Measurements from ENCODE around the gene LDLRAD4. TPM values are rescaled to one million over a fixed set of nuclear protein-coding genes. Genes with fewer than 3 reads are reported as not detected.

The LDLRAD4 gene
- total and polyA plus RNA-seq, 2 donors, result 46.9 to 80.0 TPM

DNA sequence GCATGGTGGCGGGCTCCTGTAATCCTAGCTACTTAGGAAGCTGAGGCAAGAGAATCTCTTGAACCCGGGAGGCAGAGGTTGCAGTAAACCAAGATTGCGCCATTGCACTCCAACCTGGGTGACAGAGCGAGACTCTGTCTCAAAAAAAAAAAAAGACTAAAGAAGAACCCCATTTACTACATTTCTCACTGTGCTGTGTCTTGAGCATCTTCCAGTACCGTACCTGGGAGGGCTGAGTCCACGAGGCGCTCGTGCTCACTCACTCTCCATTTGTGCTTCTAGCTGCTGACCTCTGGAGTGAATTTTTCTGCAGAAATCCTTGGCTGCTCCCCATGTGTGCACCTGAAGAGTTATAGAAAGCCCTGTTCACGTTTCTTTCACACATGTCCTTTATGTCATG lies 204.8 kb downstream of the LDLRAD4 start:
- H3K4me1 ChIP-seq (ENCODE audit: control insufficient read depth in 2 of 2, insufficient read depth in 2 of 2, low read length in 2 of 2), result peaks cover 18 to 60% of the 10 kb centered on the region in 2 donors
- H3K27me3 ChIP-seq (ENCODE audit: control insufficient read depth in 2 of 2, insufficient read depth in 1 of 2, low read length in 1 of 2), result no peaks in the 10 kb centered on the region
- H3K9me3 ChIP-seq (ENCODE audit: control insufficient read depth in 2 of 2, insufficient read depth in 1 of 2, low read length in 1 of 2), result peaks cover 0 to 4% of the 10 kb centered on the region in 2 donors
- H3K4me3 ChIP-seq (ENCODE audit: low read length in 2 of 2), result no peak overlapping the region
- WGBS, result 97% methylated on average over 9 of the region's 9 CpGs
- peaks cover 12 to 23% of the 10 kb centered on the region in 2 donors for H3K36me3 ChIP-seq (ENCODE audit: control insufficient read depth in 2 of 2, insufficient read depth in 2 of 2, low read length in 1 of 2)
- no peak for DNase-seq (ENCODE audit: low read depth in 6 of 9, low spot score in 9 of 9)
- no peak overlapping the region for H3K27ac ChIP-seq (ENCODE audit: low read depth in 1 of 2, low read length in 1 of 2)

DNA sequence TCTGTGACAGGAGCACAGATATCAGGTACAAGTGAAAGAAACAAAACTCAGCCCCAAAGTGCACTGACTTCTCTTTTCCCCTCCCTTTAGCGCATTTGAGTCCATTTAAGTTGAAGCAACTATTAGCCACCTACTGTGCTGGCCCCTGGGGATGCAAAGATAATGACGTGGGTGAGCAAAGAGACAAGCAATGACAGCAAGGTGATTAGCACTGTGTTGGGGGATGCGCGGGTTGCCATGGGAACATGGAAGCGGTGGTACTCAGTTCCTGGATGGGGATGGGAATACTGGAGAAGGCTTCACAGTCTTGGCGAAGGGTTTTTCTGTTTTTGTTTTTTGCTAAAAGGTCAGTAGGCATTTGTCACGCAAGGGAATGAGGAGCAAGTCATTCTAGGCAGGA lies 205.8 kb downstream of the LDLRAD4 start:
- no peak overlapping the region for H3K27ac ChIP-seq (ENCODE audit: low read depth in 1 of 2, low read length in 1 of 2)
- peaks cover 18 to 63% of the 10 kb centered on the region in 2 donors for H3K4me1 ChIP-seq (ENCODE audit: control insufficient read depth in 2 of 2, insufficient read depth in 2 of 2, low read length in 2 of 2)
- DNase-seq (ENCODE audit: low read depth in 6 of 9, low spot score in 9 of 9), result no peak
- peaks cover 11 to 20% of the 10 kb centered on the region in 2 donors for H3K36me3 ChIP-seq (ENCODE audit: control insufficient read depth in 2 of 2, insufficient read depth in 2 of 2, low read length in 1 of 2)
- no peak overlapping the region for H3K4me3 ChIP-seq (ENCODE audit: low read length in 2 of 2)
- H3K27me3 ChIP-seq (ENCODE audit: control insufficient read depth in 2 of 2, insufficient read depth in 1 of 2, low read length in 1 of 2), result no peaks in the 10 kb centered on the region
- H3K9me3 ChIP-seq (ENCODE audit: control insufficient read depth in 2 of 2, insufficient read depth in 1 of 2, low read length in 1 of 2), result peaks cover 0 to 4% of the 10 kb centered on the region in 2 donors
- WGBS, result 89% methylated on average over 7 of the region's 7 CpGs

- H3K9me3 ChIP-seq (ENCODE audit: control insufficient read depth in 2 of 2, insufficient read depth in 1 of 2, low read length in 1 of 2), result peaks cover 0 to 4% of the 10 kb centered on the region in 2 donors
- no peak overlapping the region for H3K4me3 ChIP-seq (ENCODE audit: low read length in 2 of 2)
- 81% methylated on average over 16 of the region's 16 CpGs for WGBS
- peaks cover 20 to 68% of the 10 kb centered on the region in 2 donors for H3K4me1 ChIP-seq (ENCODE audit: control insufficient read depth in 2 of 2, insufficient read depth in 2 of 2, low read length in 2 of 2)
- DNase-seq (ENCODE audit: low read depth in 6 of 9, low spot score in 9 of 9), result no peak
- peak overlapping the region in 1 of 2 donors; percentile 20 for H3K27ac ChIP-seq (ENCODE audit: low read depth in 1 of 2, low read length in 1 of 2)
- peaks cover 10% of the 10 kb centered on the region in 2 donors for H3K36me3 ChIP-seq (ENCODE audit: control insufficient read depth in 2 of 2, insufficient read depth in 2 of 2, low read length in 1 of 2)
- no peaks in the 10 kb centered on the region for H3K27me3 ChIP-seq (ENCODE audit: control insufficient read depth in 2 of 2, insufficient read depth in 1 of 2, low read length in 1 of 2)
Observed at GRCh38 chr18:13425357-13426091, 207.0 kb downstream of the LDLRAD4 start.

DNA sequence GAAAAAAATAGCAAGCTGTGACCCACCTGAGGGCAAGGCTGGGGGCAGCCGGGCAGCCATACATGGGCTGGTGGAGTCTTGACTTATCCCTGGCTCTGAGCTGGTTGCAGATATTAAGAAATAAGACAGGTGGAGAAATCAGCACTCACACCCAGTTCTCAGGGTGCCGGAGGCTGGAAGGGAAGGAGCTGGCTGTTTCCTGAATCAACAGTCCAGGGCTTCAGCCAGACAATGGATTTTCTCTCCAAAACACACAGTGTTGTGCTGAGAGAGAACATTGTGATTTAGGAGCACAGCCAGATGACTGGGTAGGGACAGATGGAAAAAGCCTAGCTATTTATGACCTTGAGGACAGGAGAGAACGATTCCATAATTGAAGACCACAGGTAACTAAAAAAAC lies 208.8 kb downstream of the LDLRAD4 start:
- no peak overlapping the region for H3K27ac ChIP-seq (ENCODE audit: low read depth in 1 of 2, low read length in 1 of 2)

DNA sequence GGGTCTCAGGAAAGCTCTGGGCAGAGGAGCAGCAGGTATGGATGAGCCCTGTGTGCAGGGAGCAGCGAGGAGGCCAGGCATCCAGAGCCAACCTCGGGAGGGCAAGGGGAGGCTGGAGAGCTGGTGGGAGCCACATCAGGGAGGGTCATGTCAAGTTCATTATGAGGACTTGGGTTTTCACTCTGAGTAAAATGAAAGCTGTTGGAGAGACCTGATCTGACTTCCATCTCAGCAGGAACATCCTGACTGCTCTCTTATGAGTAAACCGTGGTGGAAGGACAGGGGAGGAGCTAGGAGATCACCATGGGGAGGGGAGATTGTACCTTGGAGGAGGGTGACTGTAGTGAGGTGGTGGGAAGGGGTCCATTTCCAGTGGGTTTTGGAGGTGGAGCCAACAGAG lies 209.8 kb downstream of the LDLRAD4 start:
- Histone ChIP-seq H3K4me1 (ENCODE audit: control insufficient read depth in 2 of 2, insufficient read depth in 2 of 2, low read length in 2 of 2) (peaks cover 8 to 47% of the 10 kb centered on the region in 2 donors), H3K27ac (ENCODE audit: low read depth in 1 of 2, low read length in 1 of 2) (no peak overlapping the region), H3K4me3 (ENCODE audit: low read length in 2 of 2) (no peak overlapping the region), H3K27me3 (ENCODE audit: control insufficient read depth in 2 of 2, insufficient read depth in 1 of 2, low read length in 1 of 2) (no peaks in the 10 kb centered on the region), H3K36me3 (ENCODE audit: control insufficient read depth in 2 of 2, insufficient read depth in 2 of 2, low read length in 1 of 2) (peaks cover 13 to 27% of the 10 kb centered on the region in 2 donors), H3K9me3 (ENCODE audit: control insufficient read depth in 2 of 2, insufficient read depth in 1 of 2, low read length in 1 of 2) (peaks cover 0 to 4% of the 10 kb centered on the region in 2 donors)
- 86% methylated on average over 3 of the region's 3 CpGs for WGBS
- no peak for DNase-seq (ENCODE audit: low read depth in 6 of 9, low spot score in 9 of 9)

More for the DNA sequence above, 208.8 kb downstream of the LDLRAD4 start:
- WGBS, result 97% methylated on average over 3 of the region's 3 CpGs
- no peak for DNase-seq (ENCODE audit: low read depth in 6 of 9, low spot score in 9 of 9)
- peaks cover 0 to 4% of the 10 kb centered on the region in 2 donors for H3K9me3 ChIP-seq (ENCODE audit: control insufficient read depth in 2 of 2, insufficient read depth in 1 of 2, low read length in 1 of 2)
- no peaks in the 10 kb centered on the region for H3K27me3 ChIP-seq (ENCODE audit: control insufficient read depth in 2 of 2, insufficient read depth in 1 of 2, low read length in 1 of 2)
- no peak overlapping the region for H3K4me3 ChIP-seq (ENCODE audit: low read length in 2 of 2)
- H3K4me1 ChIP-seq (ENCODE audit: control insufficient read depth in 2 of 2, insufficient read depth in 2 of 2, low read length in 2 of 2), result peaks cover 9 to 57% of the 10 kb centered on the region in 2 donors
- peaks cover 13 to 21% of the 10 kb centered on the region in 2 donors for H3K36me3 ChIP-seq (ENCODE audit: control insufficient read depth in 2 of 2, insufficient read depth in 2 of 2, low read length in 1 of 2)

DNA sequence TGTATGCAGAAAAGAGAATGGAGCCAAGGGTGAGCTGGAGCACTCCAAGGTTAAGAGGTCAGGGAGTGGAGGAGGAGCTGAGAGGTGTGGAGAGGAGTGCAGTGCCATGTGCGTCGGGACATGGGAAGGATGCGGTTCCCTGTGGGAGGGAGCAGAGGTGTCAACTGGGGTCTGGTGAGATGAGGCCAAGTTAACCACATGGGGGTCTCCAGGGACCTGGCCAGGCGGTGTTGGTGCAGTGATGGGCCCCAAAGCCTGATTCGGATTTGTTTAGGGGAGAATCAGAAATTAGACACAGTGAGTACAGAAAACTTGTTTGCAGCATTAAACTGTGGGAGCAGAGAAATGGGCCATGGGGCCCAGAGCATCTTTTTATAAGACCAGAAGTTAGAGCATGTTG lies 210.5 kb downstream of the LDLRAD4 start:
- WGBS, result 97% methylated on average over 5 of the region's 5 CpGs
- Histone ChIP-seq H3K4me1 (ENCODE audit: control insufficient read depth in 2 of 2, insufficient read depth in 2 of 2, low read length in 2 of 2) (peaks cover 11 to 47% of the 10 kb centered on the region in 2 donors), H3K27ac (ENCODE audit: low read depth in 1 of 2, low read length in 1 of 2) (no peak overlapping the region), H3K36me3 (ENCODE audit: control insufficient read depth in 2 of 2, insufficient read depth in 2 of 2, low read length in 1 of 2) (peaks cover 13 to 27% of the 10 kb centered on the region in 2 donors), H3K4me3 (ENCODE audit: low read length in 2 of 2) (no peak overlapping the region), H3K27me3 (ENCODE audit: control insufficient read depth in 2 of 2, insufficient read depth in 1 of 2, low read length in 1 of 2) (no peaks in the 10 kb centered on the region), H3K9me3 (ENCODE audit: control insufficient read depth in 2 of 2, insufficient read depth in 1 of 2, low read length in 1 of 2) (peaks cover 0 to 4% of the 10 kb centered on the region in 2 donors)
- DNase-seq (ENCODE audit: low read depth in 6 of 9, low spot score in 9 of 9), result no peak

DNA sequence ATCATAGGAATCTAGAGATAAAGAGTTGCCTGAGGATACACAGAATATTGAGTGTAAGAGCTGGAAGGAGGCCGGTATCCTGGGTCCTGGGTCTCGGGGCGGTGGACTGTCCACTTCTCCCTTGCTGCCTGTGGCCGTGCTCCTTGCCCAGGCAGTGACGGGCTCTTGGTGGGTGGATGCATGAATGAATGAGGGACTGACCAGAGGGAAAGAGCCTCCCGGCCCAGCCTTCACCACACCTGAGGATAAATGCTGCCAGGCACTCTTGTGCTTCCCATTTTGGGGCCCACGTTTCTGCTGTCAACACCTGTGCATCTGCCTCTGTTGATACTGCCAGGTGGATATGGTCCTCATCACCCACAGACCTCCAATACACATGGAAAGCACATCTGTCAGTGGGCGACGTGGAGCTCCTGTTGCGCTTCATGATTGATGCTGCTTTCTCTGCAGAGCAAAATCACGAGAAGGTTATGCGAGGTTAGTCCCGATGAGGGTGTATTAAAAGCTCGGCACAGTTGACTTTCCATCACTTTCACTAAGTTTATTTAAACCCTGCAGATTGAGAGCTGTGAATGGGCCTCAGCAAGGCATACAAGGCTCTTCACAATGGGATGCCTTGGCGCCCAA lies 211.4 kb downstream of the LDLRAD4 start:
- Histone ChIP-seq H3K27ac (ENCODE audit: low read depth in 1 of 2, low read length in 1 of 2) (peak overlapping the region in 1 of 2 donors; percentile 5), H3K36me3 (ENCODE audit: control insufficient read depth in 2 of 2, insufficient read depth in 2 of 2, low read length in 1 of 2) (peaks cover 9 to 25% of the 10 kb centered on the region in 2 donors), H3K4me1 (ENCODE audit: control insufficient read depth in 2 of 2, insufficient read depth in 2 of 2, low read length in 2 of 2) (peaks cover 16 to 48% of the 10 kb centered on the region in 2 donors), H3K27me3 (ENCODE audit: control insufficient read depth in 2 of 2, insufficient read depth in 1 of 2, low read length in 1 of 2) (no peaks in the 10 kb centered on the region), H3K9me3 (ENCODE audit: control insufficient read depth in 2 of 2, insufficient read depth in 1 of 2, low read length in 1 of 2) (peaks cover 0 to 4% of the 10 kb centered on the region in 2 donors), H3K4me3 (ENCODE audit: low read length in 2 of 2) (no peak overlapping the region)
- no peak for DNase-seq (ENCODE audit: low read depth in 6 of 9, low spot score in 9 of 9)
- WGBS, result 82% methylated on average over 15 of the region's 15 CpGs

GRCh38 chr18:13430663-13431062 lies 212.1 kb downstream of the LDLRAD4 start:
- H3K36me3 ChIP-seq (ENCODE audit: control insufficient read depth in 2 of 2, insufficient read depth in 2 of 2, low read length in 1 of 2), result peaks cover 9 to 22% of the 10 kb centered on the region in 2 donors
- no peak overlapping the region for H3K4me3 ChIP-seq (ENCODE audit: low read length in 2 of 2)
- H3K27me3 ChIP-seq (ENCODE audit: control insufficient read depth in 2 of 2, insufficient read depth in 1 of 2, low read length in 1 of 2), result no peaks in the 10 kb centered on the region
- peaks cover 0 to 4% of the 10 kb centered on the region in 2 donors for H3K9me3 ChIP-seq (ENCODE audit: control insufficient read depth in 2 of 2, insufficient read depth in 1 of 2, low read length in 1 of 2)
- peaks cover 19 to 50% of the 10 kb centered on the region in 2 donors for H3K4me1 ChIP-seq (ENCODE audit: control insufficient read depth in 2 of 2, insufficient read depth in 2 of 2, low read length in 2 of 2)
- DNase-seq (ENCODE audit: low read depth in 6 of 9, low spot score in 9 of 9), result no peak
- over 99% methylated on average over 4 of the region's 4 CpGs for WGBS
- H3K27ac ChIP-seq (ENCODE audit: low read depth in 1 of 2, low read length in 1 of 2), result no peak overlapping the region

DNA sequence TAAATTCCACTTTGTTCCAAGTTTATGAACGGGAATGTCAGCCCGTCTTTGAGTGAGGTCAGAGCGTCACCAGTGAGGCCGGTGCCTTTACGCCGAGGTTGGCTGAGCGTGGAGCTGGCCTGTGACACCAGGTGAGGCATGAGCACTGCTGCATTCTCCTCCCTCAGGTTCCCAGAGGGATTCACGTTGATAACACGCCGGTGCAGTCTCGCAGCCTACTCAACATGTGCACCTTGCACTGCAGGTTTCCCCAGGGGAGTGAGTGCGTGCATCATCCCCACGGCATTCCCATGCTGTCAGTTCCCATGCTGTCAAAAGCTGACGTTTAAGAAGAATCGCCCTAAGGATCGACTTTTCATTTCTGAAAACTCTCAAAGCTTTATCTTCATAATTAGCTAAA lies 213.3 kb downstream of the LDLRAD4 start:
- H3K36me3 ChIP-seq (ENCODE audit: control insufficient read depth in 2 of 2, insufficient read depth in 2 of 2, low read length in 1 of 2), result peaks cover 9 to 22% of the 10 kb centered on the region in 2 donors
- no peak overlapping the region for H3K4me3 ChIP-seq (ENCODE audit: low read length in 2 of 2)
- no peak for DNase-seq (ENCODE audit: low read depth in 6 of 9, low spot score in 9 of 9)
- peaks cover 0 to 4% of the 10 kb centered on the region in 2 donors for H3K9me3 ChIP-seq (ENCODE audit: control insufficient read depth in 2 of 2, insufficient read depth in 1 of 2, low read length in 1 of 2)
- H3K4me1 ChIP-seq (ENCODE audit: control insufficient read depth in 2 of 2, insufficient read depth in 2 of 2, low read length in 2 of 2), result peaks cover 29 to 54% of the 10 kb centered on the region in 2 donors
- no peak overlapping the region for H3K27ac ChIP-seq (ENCODE audit: low read depth in 1 of 2, low read length in 1 of 2)
- 95% methylated on average over 16 of the region's 16 CpGs for WGBS
- H3K27me3 ChIP-seq (ENCODE audit: control insufficient read depth in 2 of 2, insufficient read depth in 1 of 2, low read length in 1 of 2), result no peaks in the 10 kb centered on the region
